K562 (cell line): ENCODE data around the gene NSRP1. TPM values are rescaled to one million over a fixed set of nuclear protein-coding genes. Genes with fewer than 3 reads are reported as not detected.

Experiments used
- ARNT ChIP-seq, 2 experiments: fragments of 450-650 bp; IDR thresholded peaks; 2 replicates each; pipeline ENCODE4 v1.6.1; 2016; ENCODE audit warnings: mild to moderate bottlenecking in 1 of 2
- CCAR2 ChIP-seq: fragments of 200-400 bp; formaldehyde crosslinking; IDR thresholded peaks from 2 replicates; pipeline ENCODE4 v1.6.1; 2017; ENCODE audit warnings: mild to moderate bottlenecking, low read depth, low read length
- GATAD2A ChIP-seq: fragments of 450-650 bp; IDR thresholded peaks from 2 replicates; pipeline ENCODE4 v1.6.1; 2017
- MEIS2 ChIP-seq: fragments of 450-650 bp; IDR thresholded peaks from 2 replicates; pipeline ENCODE4 v1.6.1; 2014; ENCODE audit warnings: mild to moderate bottlenecking; ENCODE audit not compliant: partially characterized antibody
- MYBL2 ChIP-seq, 2 experiments: fragments of 450-650 bp in 1 of 2; sonication (generic) in 1 of 2; formaldehyde crosslinking in 1 of 2; IDR thresholded peaks; 2 replicates each; pipeline versions ENCODE4 v1.6.1 to v1.8.1; 2017 to 2022; ENCODE audit warnings: borderline replicate concordance in 1 of 2, inconsistent platforms in 1 of 2, low read depth in 1 of 2, mild to moderate bottlenecking in 1 of 2, missing genetic modification reagents in 1 of 2, moderate library complexity in 1 of 2
- TBP ChIP-seq: optimal IDR thresholded peaks from 2 replicates; pipeline ENCODE3; 2011; ENCODE audit warnings: low read depth, low read length, improper control_type of control experiment
- ZBTB40 ChIP-seq, 2 experiments: fragments of 450-650 bp in 1 of 2; sonication (generic) in 1 of 2; formaldehyde crosslinking in 1 of 2; IDR thresholded peaks; 2 replicates each; pipeline versions ENCODE4 v1.7.1 to v1.9.0; 2016 to 2022; ENCODE audit warnings: inconsistent platforms in 1 of 2, mild to moderate bottlenecking in 1 of 2, missing genetic modification reagents in 1 of 2
- ZC3H8 ChIP-seq: fragments of 450-650 bp; IDR thresholded peaks from 2 replicates; pipeline ENCODE4 v1.6.1; 2017
- polyA plus RNA-seq, 8 experiments: library from polyadenylated mRNA; depleted of rRNA in 4 of 8; stranded (reverse) in 5 of 8; unstranded in 3 of 8; fragments of >200 nt; fragmentation: Nextera tagmentation in 2 of 8; fragmentation: Illumina TruSeq in 1 of 8; extraction: Ambion mirVana in 2 of 8; extraction: Trizol in 1 of 8; gene quantifications; 2 replicates each; pipeline versions ENCODE4 v1.2.1 to v1.2.3, GENCODE V29; 2011 to 2014; ENCODE audit warnings: inconsistent platforms in 1 of 8, missing spikeins in 1 of 8
- total RNA-seq, 7 experiments: library from RNA; depleted of rRNA in 6 of 7; stranded (reverse); fragments of >200 nt in 6 of 7; fragmentation: Illumina TruSeq in 2 of 7; extraction: Trizol in 2 of 7; gene quantifications; 2 replicates each; pipeline versions ENCODE4 v1.2.1 to v1.2.3, GENCODE V29; 2011 to 2021; ENCODE audit warnings: low replicate concordance in 1 of 7

The NSRP1 gene
- total and polyA plus RNA-seq, 9 of the 15 experiments (the other 6 are each of a cell fraction or from before 2014, with no cell fraction given), result 18.4 to 68.6 (median 32.7) TPM

DNA sequence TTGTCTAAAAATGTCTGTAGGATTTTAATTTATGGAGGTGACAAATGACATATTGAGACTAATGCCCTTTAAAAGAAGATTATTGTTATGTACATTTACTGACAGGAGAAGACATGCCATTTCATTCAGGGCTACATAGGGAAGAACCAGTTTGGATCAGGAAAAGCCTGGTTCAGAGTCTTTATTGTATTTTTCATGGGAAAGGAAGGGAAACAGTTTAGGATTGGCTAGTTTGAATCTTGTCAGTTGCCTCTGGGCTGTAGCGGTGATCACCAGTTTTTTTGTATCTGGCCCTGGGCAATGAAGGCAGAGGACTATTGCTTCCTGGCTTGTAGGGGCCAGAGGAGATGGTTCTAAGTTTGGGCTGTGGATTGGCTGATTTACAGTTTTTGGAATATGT, 31.8 kb downstream of the NSRP1 start (continued):
- no peak for TF ChIP-seq ZBTB40 (IDR thresholded peaks at IDR 0.05)
- TF ChIP-seq ZBTB40 (CRISPR knock-in tag; IDR thresholded peaks at IDR 0.05), result no peak
- no peak for TF ChIP-seq ZC3H8
- TF ChIP-seq MEIS2, result peak; percentile 19
- TF ChIP-seq ARNT (IDR thresholded peaks at IDR 0.05), result no peak
- peak; percentile 79 for TF ChIP-seq MYBL2 (IDR thresholded peaks at IDR 0.05; ENCODE audit: low read depth)
- TF ChIP-seq MYBL2 (CRISPR knock-in tag; IDR thresholded peaks at IDR 0.05; ENCODE audit: borderline replicate concordance), result no peak
- TF ChIP-seq GATAD2A, result no peak
- no peak for TF ChIP-seq CCAR2
- no peak for TF ChIP-seq TBP
